C4-2B (cell line): ENCODE data around the gene NOP9.
"Not testable (repeated sequence)": the region's sequence is repeated elsewhere in the genome, so short reads cannot be mapped to it uniquely, and the experiment has no call there.

Experiments
- H3K27ac ChIP-seq: fragments of 450-650 bp; 2 replicates; pipeline ENCODE4 v1.5.1; 2017
- CTCF ChIP-seq: fragments of 450-650 bp; conservative IDR thresholded peaks from 2 replicates; pipeline ENCODE4 v1.5.1; 2017; ENCODE audit warnings: mild to moderate bottlenecking
- ZFX ChIP-seq: fragments of 450-650 bp; IDR thresholded peaks from 2 replicates; pipeline ENCODE4 v1.6.1; 2017

Gene NOP9

GRCh38 chr14:24321212-24321975 is 21.7 kb downstream of the NOP9 start:
- H3K27ac ChIP-seq, result no peak overlapping the region
- TF ChIP-seq ZFX (no peak), CTCF (no peak)

- TF ChIP-seq ZFX, result no peak
- no peak overlapping the region for H3K27ac ChIP-seq
Observed at GRCh38 chr14:24322672-24323071, 23.0 kb downstream of the NOP9 start.

GRCh38 chr14:24323341-24323740 is 23.7 kb downstream of the NOP9 start:
- H3K27ac ChIP-seq, result no peak overlapping the region
- TF ChIP-seq ZFX (no peak), CTCF (no peak)

GRCh38 chr14:24324024-24324423 is 24.4 kb downstream of the NOP9 start:
- TF ChIP-seq CTCF (no peak), ZFX (no peak)
- no peak overlapping the region for H3K27ac ChIP-seq

- no peak for TF ChIP-seq ZFX
- TF ChIP-seq CTCF, result no peak
- H3K27ac ChIP-seq, result no peak overlapping the region
Observed at GRCh38 chr14:24325041-24325530, 25.4 kb downstream of the NOP9 start.

- H3K27ac ChIP-seq, result no peak overlapping the region
- no peak for TF ChIP-seq ZFX
- no peak for TF ChIP-seq CTCF
Observed at GRCh38 chr14:24325963-24326362, 26.3 kb downstream of the NOP9 start.

- no peak for TF ChIP-seq ZFX
- H3K27ac ChIP-seq, result no peak overlapping the region
Observed at GRCh38 chr14:24327303-24327702, 27.7 kb downstream of the NOP9 start.

- not testable (repeated sequence) for H3K27ac ChIP-seq
- TF ChIP-seq CTCF, result peak; percentile 75
Observed at GRCh38 chr14:24327914-24328313, 28.3 kb downstream of the NOP9 start.
